ENCODE results near the gene DIAPH1. TPM values are rescaled to one million over a fixed set of nuclear protein-coding genes. Genes with fewer than 3 reads are reported as not detected.

The DIAPH1 gene
- total RNA-seq, 1 experiment from 2014 or later, result 117 TPM

DNA sequence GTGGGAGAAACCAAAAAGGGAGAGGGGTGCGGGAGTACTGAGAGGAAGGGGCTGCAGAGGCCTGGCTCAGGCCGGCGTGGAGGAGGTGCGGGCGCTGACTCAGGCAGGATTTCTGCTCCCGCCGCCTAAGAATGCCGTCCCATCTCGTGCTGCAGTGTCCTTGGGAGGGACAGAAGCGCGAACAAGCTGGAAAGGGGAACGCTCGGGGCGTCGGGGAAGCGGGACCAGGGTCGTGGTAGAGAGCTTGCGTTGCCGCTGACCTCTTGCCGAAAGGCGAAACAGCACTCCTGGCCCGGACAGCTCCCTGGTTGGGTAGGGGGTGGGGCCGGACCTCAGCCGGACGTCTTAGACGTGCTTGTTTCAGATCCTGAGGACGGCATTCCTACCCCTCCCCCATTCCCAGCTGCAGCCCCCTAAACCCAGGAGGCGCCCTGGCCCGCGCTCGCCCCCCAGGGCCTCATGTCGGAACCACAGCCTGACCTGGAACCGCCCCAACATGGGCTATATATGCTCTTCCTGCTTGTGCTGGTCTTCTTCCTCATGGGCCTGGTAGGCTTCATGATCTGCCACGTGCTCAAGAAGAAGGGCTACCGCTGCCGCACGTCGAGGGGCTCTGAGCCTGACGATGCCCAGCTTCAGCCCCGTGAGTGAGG is 19.1 kb upstream of the DIAPH1 start:
- no peak overlapping the region for H4K5ac ChIP-seq (ENCODE audit: insufficient read length, low read depth, low read length)
- H3K18ac ChIP-seq (ENCODE audit: insufficient read length, low read depth, low read length), result peak overlapping the region; percentile 3
- no peaks in the 10 kb centered on the region for H3K9me3 ChIP-seq (ENCODE audit: control insufficient read depth, low read depth, low read length)
- H3K4me1 Mint-ChIP-seq, result peaks cover 22 to 28% of the 10 kb centered on the region in 2 experiments
- H3K79me2 ChIP-seq (ENCODE audit: insufficient read depth, low read length), result peaks cover 10% of the 10 kb centered on the region; the same call in 1 of the 2 replicates
- H3K56ac ChIP-seq (ENCODE audit: insufficient read length, low read depth, low read length), result no peak overlapping the region
- H3K4me1 ChIP-seq (ENCODE audit: insufficient read depth, low read length), result peaks cover 4% of the 10 kb centered on the region; the same call in 1 of the 2 replicates
- no CpG with 5 or more reads among the region's 40 CpGs for WGBS (ENCODE audit: extremely low coverage, insufficient read length, low lambda C conversion rate)
- no peaks in the 10 kb centered on the region; a peak in 1 of 5 replicates for H3K9me3 Mint-ChIP-seq
- no peak overlapping the region for H2AFZ ChIP-seq (ENCODE audit: low read length)
- peaks cover 14% of the 10 kb centered on the region for H3K23me2 ChIP-seq (ENCODE audit: insufficient read length, low read depth, low read length, poor library complexity, severe bottlenecking)
- H3K79me1 ChIP-seq (ENCODE audit: insufficient read depth, low read depth, low read length, poor library complexity, severe bottlenecking), result peaks cover 7% of the 10 kb centered on the region
- no peak overlapping the region for H4K91ac ChIP-seq (ENCODE audit: insufficient read length, low read depth, low read length)
- no peaks in the 10 kb centered on the region for H4K20me1 ChIP-seq (ENCODE audit: control insufficient read depth, insufficient read depth, insufficient read length)
- H3K27me3 Mint-ChIP-seq (ENCODE audit: low read depth), result peaks cover 2% of the 10 kb centered on the region
- no peak overlapping the region for H3K4ac ChIP-seq (ENCODE audit: low read depth, low read length)
- TF ChIP-seq CTCF (conservative IDR thresholded peaks at IDR 0.05), result peak; percentile 63
- H3K27ac Mint-ChIP-seq, result peak overlapping the region in 2 of 3 experiments; percentile 24 to 49; a peak in 3 of 7 replicates
- no peak overlapping the region for H4K8ac ChIP-seq (replicated peaks; ENCODE audit: insufficient read length, low read depth, low read length)
- no peak overlapping the region for H3K27ac ChIP-seq (ENCODE audit: insufficient read length, low read depth, low read length)
- no peak overlapping the region for H3T11ph ChIP-seq (ENCODE audit: low read length)
- no peak overlapping the region for H2BK15ac ChIP-seq (ENCODE audit: low read depth, low read length)
- no peak overlapping the region for H2BK120ac ChIP-seq (ENCODE audit: low read depth, low read length, poor library complexity, severe bottlenecking)
- no peak overlapping the region for H3K9ac ChIP-seq (ENCODE audit: extremely low read depth, insufficient read length, low read length)
- H3K27me3 ChIP-seq (ENCODE audit: insufficient read depth, low read length), result no peaks in the 10 kb centered on the region
- H2BK20ac ChIP-seq (ENCODE audit: low read depth, low read length, poor library complexity, severe bottlenecking), result no peak overlapping the region
- H3K4me2 ChIP-seq (ENCODE audit: insufficient read depth, insufficient read length, low read length), result peak overlapping the region; percentile 79
- no peak overlapping the region for H3K23ac ChIP-seq (ENCODE audit: insufficient read length, low read depth, low read length)
- H3K4me3 Mint-ChIP-seq, result peak overlapping the region; percentile 92 to 96
- H3K36me3 Mint-ChIP-seq (ENCODE audit: insufficient read depth in 1 of 3, low read depth in 3 of 3), result peaks cover 16 to 29% (median 25%) of the 10 kb centered on the region in 3 experiments; a peak in 6 of 7 replicates
- H2BK5ac ChIP-seq (ENCODE audit: insufficient read length, low read length), result no peak overlapping the region
- H2BK12ac ChIP-seq (ENCODE audit: insufficient read length, low read depth, low read length), result no peak overlapping the region
- no peak overlapping the region for H2AK5ac ChIP-seq (ENCODE audit: insufficient read length, low read length)
- DNase-seq, result peak; percentile 94
- peak overlapping the region; percentile 26; the same call in 1 of the 2 replicates for H3K14ac ChIP-seq (ENCODE audit: insufficient read depth, low read length)

Measured in H9 (cell line).